Right lobe of liver (tissue), 4 donors: Measurements from ENCODE around the gene BMX.

Experiments
- CTCF ChIP-seq, 4 donors: fragments of 200-600 bp in 3 of 4; fragments of 450-650 bp in 1 of 4; IDR thresholded peaks; one replicate each; pipeline versions ENCODE4 v1.5.1 to v1.8.0; 2016 to 2022; ENCODE audit warnings: antibody characterized with exemption in 4 of 4, mild to moderate bottlenecking in 2 of 4
- POLR2A ChIP-seq: fragments of 450-650 bp; IDR thresholded peaks from one replicate; pipeline ENCODE4 v1.6.1; 2017; ENCODE audit warnings: antibody characterized with exemption, mild to moderate bottlenecking
- donor health status: DM: no; HTN: no; CAD: no.
- donor health status: DM: no; HTN: no; CAD: no.
- donor health status: DM: no; HTN: yes; CAD: no.

DNA sequence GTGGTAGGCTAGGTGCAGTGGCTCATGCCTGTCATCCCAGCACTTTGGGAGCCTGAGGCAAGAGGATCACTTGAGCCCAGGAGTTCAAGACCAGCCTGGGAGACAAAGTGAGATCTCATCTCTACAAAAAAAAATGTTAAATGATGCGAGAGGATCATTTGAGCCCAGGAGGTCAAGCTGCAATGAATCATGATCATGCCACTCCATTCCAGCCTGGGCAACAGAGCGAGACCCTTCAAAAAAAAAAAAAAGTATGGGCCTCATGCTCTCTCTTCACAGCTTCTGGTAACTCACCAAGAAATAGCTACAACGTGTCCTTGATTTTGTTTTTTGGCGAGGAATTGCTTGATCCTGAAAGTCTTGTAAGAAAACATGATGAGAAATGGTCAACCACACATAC is 98.9 kb downstream of the BMX start:
- no peak for TF ChIP-seq CTCF (IDR thresholded peaks at IDR 0.05)
- TF ChIP-seq POLR2A = no peak
